Measurements from ENCODE around the gene DUT.
"Not testable (repeated sequence)": the region's sequence is repeated elsewhere in the genome, so short reads cannot be mapped to it uniquely, and the experiment has no call there.

DUT gene

GRCh38 chr15:48330855-48331795 is at the start of gene DUT:
Gene DUT (plus strand): TSS chr15:48331429. CDS start chr15:48331516, 87 bp downstream.
- peak; percentile 82 for DNase-seq

DNA sequence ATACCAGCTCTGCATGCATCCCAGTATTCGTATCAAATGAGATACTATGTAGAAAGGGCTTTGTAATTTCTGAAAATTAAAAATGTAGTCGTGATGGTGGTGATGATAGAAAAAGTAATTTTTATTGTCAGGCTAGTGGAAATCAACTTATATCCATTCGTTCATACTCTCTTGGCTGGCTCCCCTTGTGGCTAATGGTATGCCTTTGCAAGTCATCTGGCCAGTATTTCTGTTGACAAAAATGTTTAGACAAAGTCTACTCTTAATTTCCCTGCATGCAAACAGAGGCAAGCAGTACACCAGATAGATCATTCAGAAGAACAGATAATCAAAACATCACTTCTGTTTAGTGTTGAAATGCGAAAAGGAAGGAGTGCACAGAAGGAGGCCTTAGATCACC is 49.6 kb upstream of the DUT start:
- no peak for DNase-seq

GRCh38 chr15:48282216-48282615 is 49.0 kb upstream of the DUT start:
- no peak for DNase-seq

- DNase-seq, result no peak
Measured at GRCh38 chr15:48283396-48284145, 47.7 kb upstream of the DUT start.

DNA sequence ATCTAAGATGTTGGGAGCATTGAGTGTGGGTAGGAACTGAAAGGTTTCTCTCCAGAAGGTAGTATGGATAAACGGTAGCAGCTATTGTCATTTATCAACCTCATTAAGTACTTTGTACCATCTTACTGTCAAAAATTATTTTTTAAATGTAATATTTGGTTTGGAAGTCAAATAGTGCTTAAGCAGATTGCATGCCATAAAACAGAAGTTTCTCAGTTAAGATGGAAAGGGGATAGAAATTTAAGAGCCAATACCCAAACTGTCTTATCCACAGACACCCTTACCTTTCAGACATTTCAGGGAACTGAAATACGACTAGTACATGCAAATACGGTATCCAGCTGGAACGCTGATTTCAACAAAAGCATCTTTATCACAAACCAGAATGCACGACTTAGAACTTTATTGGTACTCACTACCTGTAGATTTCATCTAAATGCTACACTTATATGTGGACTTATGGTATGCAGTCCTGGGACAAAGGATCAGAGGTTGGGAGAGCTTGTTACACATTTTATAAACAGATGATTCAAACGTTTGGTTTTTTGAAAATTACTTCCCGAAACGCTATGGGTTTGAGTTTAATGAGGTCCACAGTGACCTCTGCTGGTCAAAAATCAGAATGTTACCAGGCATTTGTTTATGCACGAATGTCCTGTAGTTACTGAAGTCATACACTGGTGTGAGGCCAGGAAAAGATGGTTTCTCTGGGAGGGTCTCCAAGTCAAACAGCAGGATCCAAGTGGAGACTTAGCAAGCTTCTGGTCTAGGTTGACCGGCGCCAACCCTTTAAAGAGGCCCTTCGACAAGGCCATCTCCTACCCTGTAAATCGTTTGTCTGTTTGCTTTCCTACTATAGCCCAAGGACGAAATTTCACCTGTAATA is 45.7 kb upstream of the DUT start:
- DNase-seq, result peak; percentile 57

- no peak for DNase-seq
Measured at GRCh38 chr15:48289628-48290027, 41.6 kb upstream of the DUT start.

DNA sequence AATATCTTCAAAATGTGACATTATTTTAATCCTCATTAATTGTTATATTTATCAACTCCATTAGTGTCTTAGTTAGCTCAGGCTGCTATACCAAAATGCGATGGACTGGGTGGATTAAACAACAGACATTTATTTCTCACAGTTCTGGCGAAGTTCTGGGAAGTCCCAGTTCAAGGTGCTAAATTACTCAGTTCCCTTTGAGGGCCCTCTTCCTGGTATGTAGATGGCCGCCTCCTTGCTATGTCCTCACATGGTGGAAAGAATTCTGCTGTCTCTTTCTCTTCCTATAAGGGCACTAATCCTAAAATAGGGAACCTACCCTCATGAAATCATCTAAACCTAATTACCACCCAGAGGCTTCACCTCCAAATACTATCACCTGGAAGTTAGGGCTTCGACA is 38.8 kb upstream of the DUT start:
- DNase-seq, result no peak

GRCh38 chr15:48297668-48298067 is 33.6 kb upstream of the DUT start:
- DNase-seq, result no peak

DNA sequence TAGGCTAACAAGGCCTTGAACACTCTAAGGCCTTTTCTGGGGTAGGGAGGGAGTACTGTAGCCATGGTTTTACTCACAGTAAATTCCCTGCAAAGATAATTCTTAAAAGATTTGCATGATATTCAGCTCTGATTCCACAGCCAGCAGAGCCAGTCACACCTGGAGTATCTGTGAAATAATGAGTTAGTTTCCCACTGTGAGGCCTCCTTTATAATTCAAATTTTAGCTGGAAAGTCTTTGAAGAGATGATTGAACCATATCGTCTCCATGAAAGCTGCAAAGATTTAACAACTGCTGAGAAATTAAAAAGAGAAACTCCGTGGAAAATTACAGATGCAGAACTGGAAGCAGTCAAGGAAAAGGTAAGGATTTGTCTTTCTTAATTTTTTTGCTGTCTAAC is 32.3 kb upstream of the DUT start:
- DNase-seq, result no peak

- no peak for DNase-seq
Measured at GRCh38 chr15:48300038-48300437, 31.2 kb upstream of the DUT start.

DNA sequence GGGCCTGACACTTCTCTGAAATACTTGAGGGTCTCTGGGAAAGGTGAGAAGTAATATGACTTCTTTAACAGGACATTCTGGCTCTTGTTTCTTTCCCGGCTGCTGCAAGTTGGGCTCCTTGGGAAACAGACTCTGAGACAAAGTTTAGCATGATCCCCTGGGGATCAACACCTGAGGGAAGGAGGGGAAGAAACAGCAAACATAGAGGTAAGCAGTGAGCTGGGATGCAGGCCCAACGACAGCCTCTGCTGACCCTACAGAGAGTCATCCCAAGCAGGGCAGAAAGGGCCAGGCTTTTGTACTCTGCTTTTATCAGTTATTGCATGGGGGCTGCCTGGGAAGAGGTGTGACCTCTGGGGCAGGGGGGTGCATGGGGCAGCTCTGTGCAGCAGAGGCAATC is 26.8 kb upstream of the DUT start:
- DNase-seq, result no peak

DNA sequence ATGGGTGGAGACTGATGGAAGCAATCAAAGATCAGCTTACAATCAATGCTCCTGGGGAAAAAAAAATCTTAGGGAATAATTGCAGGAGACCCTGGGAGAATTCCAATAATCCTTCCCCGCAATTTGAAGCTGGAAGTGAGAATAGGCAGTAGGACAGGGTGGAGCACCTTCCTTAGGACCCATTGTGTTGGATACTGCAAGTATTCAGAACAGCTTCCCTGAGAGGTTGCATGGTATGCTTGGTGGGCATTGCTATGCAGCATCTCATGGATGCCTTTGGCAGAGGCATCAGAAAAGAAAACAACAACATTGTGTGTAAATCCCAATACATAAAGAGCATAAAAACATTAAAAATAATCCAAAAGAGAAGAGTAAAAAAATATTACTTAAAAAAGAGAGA is 24.6 kb upstream of the DUT start:
- no peak for DNase-seq

- no peak for DNase-seq
Measured at GRCh38 chr15:48307586-48307985, 23.6 kb upstream of the DUT start.

- no peak for DNase-seq
Measured at GRCh38 chr15:48309740-48310139, 21.5 kb upstream of the DUT start.

GRCh38 chr15:48313216-48313615 is 18.0 kb upstream of the DUT start:
- no peak for DNase-seq

GRCh38 chr15:48315041-48315440 is 16.2 kb upstream of the DUT start:
- no peak for DNase-seq

GRCh38 chr15:48317221-48317620 is 14.0 kb upstream of the DUT start:
- no peak for DNase-seq

GRCh38 chr15:48318131-48318530 is 13.1 kb upstream of the DUT start:
- no peak for DNase-seq

GRCh38 chr15:48323294-48323693 is 7.9 kb upstream of the DUT start:
- no peak for DNase-seq

- no peak for DNase-seq
Measured at GRCh38 chr15:48324949-48325348, 6.3 kb upstream of the DUT start.

- DNase-seq, result no peak
Measured at GRCh38 chr15:48325400-48325799, 5.8 kb upstream of the DUT start.

DNA sequence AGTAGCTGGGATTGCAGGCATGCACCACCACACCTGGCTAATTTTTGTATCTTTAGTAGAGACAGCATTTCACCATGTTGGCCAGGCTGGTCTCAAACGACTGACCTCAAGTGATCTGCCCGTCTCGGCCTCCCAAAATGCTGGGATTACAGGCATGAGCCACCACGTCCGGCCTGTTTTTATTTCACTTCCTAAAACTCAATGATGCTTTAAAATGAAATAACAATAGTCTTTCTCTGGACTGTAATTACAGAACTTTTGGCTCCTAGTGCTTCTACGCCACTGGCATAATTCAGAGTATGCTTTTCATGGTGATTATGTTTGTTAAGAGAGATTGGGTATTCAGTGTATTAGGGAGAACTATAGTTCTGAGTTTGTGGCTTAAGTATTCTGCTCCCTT is 5.0 kb upstream of the DUT start:
- not testable (repeated sequence) for DNase-seq
